GM12878 (cell line): ENCODE data around the gene BCL2L14. TPM values are rescaled to one million over a fixed set of nuclear protein-coding genes. Genes with fewer than 3 reads are reported as not detected.
"Not testable (repeated sequence)": the region's sequence is repeated elsewhere in the genome, so short reads cannot be mapped to it uniquely, and the experiment has no call there.

ENCODE experiments used
- ATAC-seq: fragments of 200-7000 bp; cut with Tn5 transposase; 3 replicates; pipeline ENCODE4 v1.9.1; 2020; ENCODE audit warnings: mild to moderate bottlenecking, moderate library complexity
- BruUV-seq: library from RNA; stranded (reverse); fragments of 400-500 nt; replicated peaks from 2 replicates; lab custom pipeline; 2021; lab: Mats Ljungman, UMichigan
- CTCF ChIA-PET: fragments of 300-600 bp; sonication (Branson Sonifier 250); formaldehyde crosslinking; extraction: SDS; loops from one replicate; lab custom pipeline; 2021; ENCODE audit warnings: inconsistent platforms; lab: Yijun Ruan, JAX
- POLR2A ChIA-PET: fragments of 350-600 bp; formaldehyde crosslinking; extraction: SDS; loops from one replicate; lab custom pipeline; 2021; ENCODE audit warnings: inconsistent platforms; lab: Charles Lee
- RAD21 ChIA-PET: fragments of 300-600 bp; sonication (Branson Sonifier 250); formaldehyde crosslinking; loops from one replicate; lab custom pipeline; 2023; ENCODE audit warnings: antibody characterized with exemption; ENCODE audit not compliant: unreplicated experiment; lab: Charles Lee
- SMC1A ChIA-PET: fragments of 300-600 bp; sonication (Branson Sonifier 250); formaldehyde crosslinking; loops from one replicate; lab custom pipeline; 2023; ENCODE audit not compliant: unreplicated experiment, uncharacterized antibody; lab: Charles Lee
- DNase-seq: peaks from one replicate; pipeline ENCODE4 v3.0.0-alpha.2; 2011; ENCODE audit warnings: low read depth, low spot score
- FAIRE-seq: peaks from 3 replicates; lab custom pipeline; 2011; peaks lifted over from hg19 to GRCh38; lab: Jason Lieb, UNC
- H2AFZ ChIP-seq: 2 replicates; pipeline ENCODE4 v1.6.0; 2011; ENCODE audit warnings: low read depth, low read length, control low read depth; ENCODE audit not compliant: control insufficient read depth
- H3K27ac ChIP-seq: 2 replicates; pipeline ENCODE4 v1.5.1; 2011; ENCODE audit warnings: control low read depth; ENCODE audit not compliant: control insufficient read depth, insufficient read depth
- H3K27me3 ChIP-seq, 2 experiments: replicated peaks in 1 of 2; 2 replicates each; pipeline versions ENCODE4 v1.6.0 to v1.6.1; 2011; ENCODE audit warnings: low read length in 1 of 2; ENCODE audit not compliant: control insufficient read depth in 2 of 2, insufficient read depth in 2 of 2
- H3K36me3 ChIP-seq, 2 experiments: 2 replicates each; pipeline ENCODE4 v1.5.1; 2011; ENCODE audit warnings: low read length in 1 of 2; ENCODE audit not compliant: control insufficient read depth in 2 of 2, insufficient read depth in 2 of 2
- H3K4me1 ChIP-seq: 2 replicates; pipeline ENCODE4 v1.6.1; 2011; ENCODE audit warnings: mild to moderate bottlenecking, low read length, moderate library complexity, mixed read lengths; ENCODE audit not compliant: control insufficient read depth, insufficient read depth
- H3K4me2 ChIP-seq: 2 replicates; pipeline ENCODE4 v1.6.0; 2011; ENCODE audit warnings: control low read depth; ENCODE audit not compliant: control insufficient read depth, insufficient read depth
- H3K4me3 ChIP-seq: fragments of 200-600 bp; sonication (generic); 2 replicates; pipeline ENCODE4 v1.5.1; 2016
- H3K79me2 ChIP-seq: 2 replicates; pipeline ENCODE4 v1.6.0; 2011; ENCODE audit warnings: low read length; ENCODE audit not compliant: control insufficient read depth, insufficient read depth
- H3K9ac ChIP-seq: 2 replicates; pipeline ENCODE4 v1.8.0; 2011; ENCODE audit warnings: low read length, control low read depth, mixed read lengths; ENCODE audit not compliant: control insufficient read depth, insufficient read depth
- H3K9me3 ChIP-seq: replicated peaks from 3 replicates; pipeline ENCODE4 v1.5.1; 2011; ENCODE audit warnings: mild to moderate bottlenecking, low read length; ENCODE audit not compliant: control insufficient read depth, insufficient read depth
- H4K20me1 ChIP-seq: 2 replicates; pipeline ENCODE4 v1.6.0; 2011; ENCODE audit not compliant: control insufficient read depth, insufficient read depth
- EGR1 ChIP-seq, 2 experiments: IDR thresholded peaks; 1 replicate in 1 of 2; 2 replicates in 1 of 2; pipeline ENCODE4 v1.6.1; 2011 to 2012; ENCODE audit warnings: low read depth in 2 of 2, low read length in 2 of 2, borderline replicate concordance in 1 of 2, mild to moderate bottlenecking in 1 of 2, moderate library complexity in 1 of 2
- MEF2A ChIP-seq: IDR thresholded peaks from 2 replicates; pipeline ENCODE4 v1.6.1; 2011; ENCODE audit warnings: low read depth, mild to moderate bottlenecking, low read length, moderate library complexity; ENCODE audit not compliant: insufficient read depth
- PML ChIP-seq: IDR thresholded peaks from 2 replicates; pipeline ENCODE4 v1.6.1; 2012; ENCODE audit warnings: low read length, inconsistent platforms
- ZNF24 ChIP-seq: fragments of 450-650 bp; IDR thresholded peaks from 2 replicates; pipeline ENCODE4 v1.6.1; 2017; ENCODE audit warnings: antibody characterized with exemption, mild to moderate bottlenecking
- WGBS: methylation state at CpG from one replicate; pipeline ENCODE4 v1.1.6; 2016; ENCODE audit warnings: low lambda C conversion rate; ENCODE audit not compliant: insufficient replicate concordance, insufficient coverage; ENCODE audit errors: missing lambda C conversion rate; 5-methylcytosine and 5-hydroxymethylcytosine counted together
- in situ Hi-C: fragments of 300-500 bp; cut with MboI; formaldehyde crosslinking; loops from 9 replicates; pipeline ENCODE4 v1.14.3; 2018; ENCODE audit warnings: mixed read lengths
- intact Hi-C: fragments of 100-400 bp; cut with micrococcal nuclease; formaldehyde crosslinking; loops from one replicate; pipeline ENCODE4 v1.14.2; 2022; ENCODE audit not compliant: unreplicated experiment
- polyA plus RNA-seq, 11 experiments: library from polyadenylated mRNA; depleted of rRNA in 4 of 11; unstranded in 6 of 11; stranded (reverse) in 5 of 11; fragments of >200 nt; fragmentation: Nextera tagmentation in 4 of 11; fragmentation: Illumina TruSeq in 1 of 11; extraction: Ambion mirVana in 4 of 11; extraction: Trizol in 1 of 11; gene quantifications; 1 replicate in 1 of 11; 2 replicates in 10 of 11; pipeline versions ENCODE4 v1.2.1 to v1.2.3, GENCODE V29; 2011 to 2016; ENCODE audit warnings: inconsistent platforms in 2 of 11, missing spikeins in 2 of 11, low read depth in 1 of 11
- total RNA-seq, 4 experiments: library from RNA; depleted of rRNA in 3 of 4; stranded (reverse); fragments of >200 nt in 3 of 4; fragmentation: Illumina TruSeq in 1 of 4; extraction: Trizol in 1 of 4; gene quantifications; 2 replicates each; pipeline versions ENCODE4 v1.2.1 to v1.2.3, GENCODE V29; 2013 to 2021
- TF ChIP-seq, protein P1 (sequence below): IDR thresholded peaks from 2 replicates; pipeline ENCODE4 v1.6.1; 2012; ENCODE audit warnings: low read length, inconsistent platforms
- TF ChIP-seq, protein P2 (sequence below): IDR thresholded peaks from 2 replicates; pipeline ENCODE4 v1.6.1; 2011; ENCODE audit warnings: borderline replicate concordance, low read depth, mild to moderate bottlenecking, moderate library complexity, low read length; ENCODE audit not compliant: insufficient read depth, poor library complexity, severe bottlenecking

BCL2L14 gene
- total and polyA plus RNA-seq, 10 of the 15 experiments (the other 5 are each of a cell fraction or from before 2014, with no cell fraction given): 0.59 to 2.5 (median 0.90) TPM

DNA sequence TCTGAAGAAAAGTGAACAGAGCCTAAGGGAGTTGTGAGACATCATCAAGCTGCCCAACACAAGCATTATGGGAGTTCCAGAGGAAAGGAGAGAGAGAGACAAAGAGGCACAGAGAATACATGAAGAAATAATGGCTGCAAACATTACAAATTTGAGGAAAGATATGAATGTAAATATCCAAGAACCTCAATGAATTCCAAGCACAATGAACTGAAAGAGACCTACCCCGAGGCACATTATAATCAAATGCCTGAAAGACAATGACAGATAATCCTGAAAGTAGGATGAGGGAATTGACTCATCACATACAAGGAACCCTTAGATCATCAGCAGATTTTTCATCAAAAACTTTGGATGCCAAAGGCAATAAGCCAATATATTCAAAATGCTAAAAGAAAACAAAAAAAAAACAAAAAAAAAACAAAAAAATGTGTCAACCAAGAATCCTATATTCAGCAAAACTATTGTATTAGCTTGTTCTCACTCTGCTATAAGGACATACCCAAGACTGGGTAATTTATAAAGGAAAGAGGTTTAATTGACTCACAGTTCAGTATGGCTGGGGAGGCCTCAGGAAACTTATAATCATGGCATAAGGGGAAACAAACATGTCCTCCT is 37.8 kb downstream of the BCL2L14 start:
- ChIA-PET SMC1A (no interaction called here), CTCF (interaction anchor here (0.5 to 0.7 kb wide), 2 partner anchors 11 to 126 kb away, joined by 3 read pairs; no protein-coding TSS in a partner anchor), POLR2A (interaction anchor here (0.5 kb wide), 1 partner anchor 862 kb away, joined by 5 read pairs; no protein-coding TSS in a partner anchor), RAD21 (no interaction called here)
- no peak for TF ChIP-seq PML
- TF ChIP-seq, protein P1, sequence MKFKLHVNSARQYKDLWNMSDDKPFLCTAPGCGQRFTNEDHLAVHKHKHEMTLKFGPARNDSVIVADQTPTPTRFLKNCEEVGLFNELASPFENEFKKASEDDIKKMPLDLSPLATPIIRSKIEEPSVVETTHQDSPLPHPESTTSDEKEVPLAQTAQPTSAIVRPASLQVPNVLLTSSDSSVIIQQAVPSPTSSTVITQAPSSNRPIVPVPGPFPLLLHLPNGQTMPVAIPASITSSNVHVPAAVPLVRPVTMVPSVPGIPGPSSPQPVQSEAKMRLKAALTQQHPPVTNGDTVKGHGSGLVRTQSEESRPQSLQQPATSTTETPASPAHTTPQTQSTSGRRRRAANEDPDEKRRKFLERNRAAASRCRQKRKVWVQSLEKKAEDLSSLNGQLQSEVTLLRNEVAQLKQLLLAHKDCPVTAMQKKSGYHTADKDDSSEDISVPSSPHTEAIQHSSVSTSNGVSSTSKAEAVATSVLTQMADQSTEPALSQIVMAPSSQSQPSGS: no peak
- no peak for TF ChIP-seq MEF2A
- TF ChIP-seq, protein P2, sequence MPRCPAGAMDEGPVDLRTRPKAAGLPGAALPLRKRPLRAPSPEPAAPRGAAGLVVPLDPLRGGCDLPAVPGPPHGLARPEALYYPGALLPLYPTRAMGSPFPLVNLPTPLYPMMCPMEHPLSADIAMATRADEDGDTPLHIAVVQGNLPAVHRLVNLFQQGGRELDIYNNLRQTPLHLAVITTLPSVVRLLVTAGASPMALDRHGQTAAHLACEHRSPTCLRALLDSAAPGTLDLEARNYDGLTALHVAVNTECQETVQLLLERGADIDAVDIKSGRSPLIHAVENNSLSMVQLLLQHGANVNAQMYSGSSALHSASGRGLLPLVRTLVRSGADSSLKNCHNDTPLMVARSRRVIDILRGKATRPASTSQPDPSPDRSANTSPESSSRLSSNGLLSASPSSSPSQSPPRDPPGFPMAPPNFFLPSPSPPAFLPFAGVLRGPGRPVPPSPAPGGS: no peak
- no peak for TF ChIP-seq ZNF24
- TF ChIP-seq EGR1 (IDR thresholded peaks at IDR 0.05; ENCODE audit: borderline replicate concordance in 1 of 2, low read depth in 2 of 2, low read length in 2 of 2): no peak
- no peaks in the 10 kb centered on the region for H3K36me3 ChIP-seq
- no peaks in the 10 kb centered on the region for H3K4me1 ChIP-seq
- H3K9ac ChIP-seq: no peak overlapping the region
- DNase-seq (no peak), FAIRE-seq (no peak), ATAC-seq (no peak)
- H3K27ac ChIP-seq: no peak overlapping the region
- 0% methylated on average over 1 of the region's 1 CpG for WGBS
- intact Hi-C loops: no loop called here
- no peak overlapping the region for H2AFZ ChIP-seq
- H3K27me3 ChIP-seq: no peaks in the 10 kb centered on the region
- no peaks in the 10 kb centered on the region for H3K79me2 ChIP-seq
- no peaks in the 10 kb centered on the region for H4K20me1 ChIP-seq
- no TSS peak for BruUV-seq
- H3K4me2 ChIP-seq: no peak overlapping the region
- H3K4me3 ChIP-seq: no peak overlapping the region
- in situ Hi-C loops: no loop called here
- H3K9me3 ChIP-seq: peaks cover 11% of the 10 kb centered on the region

DNA sequence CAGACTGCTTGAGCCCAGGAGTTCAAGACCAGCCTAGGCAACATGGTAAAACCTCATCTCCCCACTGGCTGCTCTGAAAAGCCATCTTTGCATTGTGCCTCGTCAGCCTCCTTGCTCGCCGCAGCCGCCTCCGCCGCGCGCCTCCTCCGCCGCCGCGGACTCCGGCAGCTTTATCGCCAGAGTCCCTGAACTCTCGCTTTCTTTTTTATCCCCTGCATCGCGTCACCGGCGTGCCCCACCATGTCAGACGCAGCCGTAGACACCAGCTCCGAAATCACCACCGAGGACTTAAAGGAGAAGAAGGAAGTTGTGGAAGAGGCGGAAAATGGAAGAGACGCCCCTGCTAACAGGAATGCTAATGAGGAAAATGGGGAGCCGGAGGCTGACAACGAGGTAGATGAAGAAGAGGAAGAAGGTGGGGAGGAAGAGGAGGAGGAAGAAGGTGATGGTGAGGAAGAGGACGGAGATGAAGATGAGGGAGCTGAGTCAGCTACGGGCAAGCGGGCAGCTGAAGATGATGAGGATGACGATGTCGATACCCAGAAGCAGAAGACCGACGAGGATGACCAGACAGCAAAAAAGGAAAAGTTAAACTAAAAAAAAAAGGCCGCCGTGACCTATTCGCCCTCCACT is 40.3 kb downstream of the BCL2L14 start:
- FAIRE-seq, in situ Hi-C loops, H3K27ac ChIP-seq, H3K79me2 ChIP-seq, H2AFZ ChIP-seq, intact Hi-C loops, H3K36me3 ChIP-seq, BruUV-seq, H3K9me3 ChIP-seq, SMC1A ChIA-PET, H3K27me3 ChIP-seq, ATAC-seq, H3K4me3 ChIP-seq, H3K4me1 ChIP-seq, H3K9ac ChIP-seq, H4K20me1 ChIP-seq, DNase-seq, RAD21 ChIA-PET, POLR2A ChIA-PET, H3K4me2 ChIP-seq: not testable (repeated sequence)
- 73% methylated on average over 28 of the region's 37 CpGs for WGBS
- CTCF ChIA-PET: interaction anchor here (0.6 kb wide), 1 partner anchor 224 kb away, joined by 4 read pairs; no protein-coding TSS in a partner anchor
